ENCODE measurements around the gene EPS8L3.
"Not testable (repeated sequence)": the region's sequence is repeated elsewhere in the genome, so short reads cannot be mapped to it uniquely, and the experiment has no call there.

EPS8L3 gene, protein sequence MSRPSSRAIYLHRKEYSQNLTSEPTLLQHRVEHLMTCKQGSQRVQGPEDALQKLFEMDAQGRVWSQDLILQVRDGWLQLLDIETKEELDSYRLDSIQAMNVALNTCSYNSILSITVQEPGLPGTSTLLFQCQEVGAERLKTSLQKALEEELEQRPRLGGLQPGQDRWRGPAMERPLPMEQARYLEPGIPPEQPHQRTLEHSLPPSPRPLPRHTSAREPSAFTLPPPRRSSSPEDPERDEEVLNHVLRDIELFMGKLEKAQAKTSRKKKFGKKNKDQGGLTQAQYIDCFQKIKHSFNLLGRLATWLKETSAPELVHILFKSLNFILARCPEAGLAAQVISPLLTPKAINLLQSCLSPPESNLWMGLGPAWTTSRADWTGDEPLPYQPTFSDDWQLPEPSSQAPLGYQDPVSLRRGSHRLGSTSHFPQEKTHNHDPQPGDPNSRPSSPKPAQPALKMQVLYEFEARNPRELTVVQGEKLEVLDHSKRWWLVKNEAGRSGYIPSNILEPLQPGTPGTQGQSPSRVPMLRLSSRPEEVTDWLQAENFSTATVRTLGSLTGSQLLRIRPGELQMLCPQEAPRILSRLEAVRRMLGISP

GRCh38 chr1:109763646-109764415, at the start of gene EPS8L3:
Gene EPS8L3 (minus strand): TSS chr1:109763923. CDS start chr1:109761749, 2,174 bp downstream.
- DNase-seq = no peak

DNA sequence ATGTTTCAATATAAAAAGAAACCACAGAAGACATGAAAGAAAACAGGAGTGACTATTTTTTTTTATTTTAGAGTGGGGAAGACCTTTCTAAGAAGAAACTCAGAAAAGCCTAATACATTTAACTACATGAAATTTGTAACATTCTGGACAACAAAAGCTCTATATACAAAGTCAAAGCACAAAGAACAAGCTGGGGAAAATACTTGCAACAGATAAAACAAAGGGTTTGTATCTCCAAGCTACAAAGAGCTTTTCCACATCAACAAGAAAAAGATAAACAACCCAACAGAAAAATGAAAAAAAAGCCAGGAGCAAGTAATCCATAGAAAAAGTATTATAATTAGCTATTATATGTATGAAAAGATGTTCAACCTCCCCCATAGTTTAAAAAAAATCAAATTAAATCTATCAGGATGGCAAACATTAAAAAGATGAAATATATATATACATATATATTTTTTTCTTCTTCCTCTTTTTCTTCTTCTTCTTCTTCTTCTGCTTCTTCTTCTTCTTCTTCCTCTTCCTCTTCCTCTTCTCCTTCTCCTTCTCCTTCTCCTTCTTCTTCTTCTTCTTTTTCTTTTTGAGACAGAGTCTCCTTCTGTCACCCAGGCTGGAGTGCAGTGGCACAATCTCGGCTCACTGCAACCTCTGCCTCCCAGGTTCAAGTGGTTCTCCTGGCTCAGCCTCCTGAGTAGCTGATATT, 49.1 kb upstream of the EPS8L3 start:
- no peak for DNase-seq

DNA sequence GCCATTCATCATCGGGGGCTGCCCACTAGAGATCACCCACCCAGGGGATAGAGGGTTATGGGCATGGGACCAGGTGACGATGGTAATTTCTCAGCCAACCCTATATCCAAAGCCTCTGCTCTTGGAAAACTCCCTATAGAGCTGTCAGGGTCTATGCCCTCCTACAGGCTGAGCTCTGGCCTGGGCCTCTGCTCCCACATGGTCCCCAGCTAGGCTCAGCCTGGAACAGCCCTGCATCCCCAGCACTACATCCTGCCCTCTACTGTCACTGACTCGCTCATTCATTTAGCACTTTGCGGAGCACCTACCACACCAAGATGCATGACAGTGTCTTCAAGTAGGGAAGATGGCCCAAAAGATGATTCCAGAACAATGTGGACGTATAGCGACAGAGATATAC, 45.0 kb upstream of the EPS8L3 start:
- DNase-seq = no peak

DNA sequence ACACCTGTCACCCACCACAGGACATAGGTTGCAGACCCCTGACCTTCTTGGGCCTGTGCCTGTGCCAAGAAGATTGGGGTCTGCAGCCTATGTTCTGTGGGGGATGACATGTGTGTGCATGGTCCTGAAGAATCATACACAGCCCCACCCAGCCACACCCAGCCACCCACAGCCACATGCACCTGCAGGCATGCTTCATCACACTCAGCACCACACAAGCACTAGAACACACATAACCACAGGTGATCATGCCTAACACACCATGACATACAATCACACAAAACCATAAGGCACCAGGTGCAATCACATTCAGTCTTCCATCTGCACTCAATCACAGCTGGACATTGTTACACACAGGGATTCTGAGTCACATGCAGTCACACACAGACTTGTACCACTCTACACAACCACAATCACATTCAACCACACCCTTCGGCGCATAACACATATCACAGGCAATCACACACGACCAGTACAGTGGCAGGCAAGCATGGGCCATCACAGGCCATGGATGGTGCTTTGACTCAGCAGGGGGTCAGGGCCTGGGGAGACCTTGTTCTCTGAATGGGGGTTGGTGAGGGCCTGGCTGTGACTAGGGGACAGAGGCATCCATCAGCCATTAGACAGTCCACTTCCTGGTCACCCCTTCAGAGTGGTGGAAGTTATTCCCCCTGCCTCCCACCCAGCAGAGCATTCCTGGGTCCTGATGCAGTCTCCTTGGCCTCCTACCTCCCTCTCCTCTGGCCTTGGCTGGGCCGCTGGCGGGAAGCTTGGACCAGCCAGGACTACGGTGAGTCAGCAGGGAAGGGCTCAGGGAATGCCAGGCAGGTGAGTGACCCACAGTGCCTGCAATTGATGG, 44.3 kb upstream of the EPS8L3 start:
- no peak for DNase-seq

DNA sequence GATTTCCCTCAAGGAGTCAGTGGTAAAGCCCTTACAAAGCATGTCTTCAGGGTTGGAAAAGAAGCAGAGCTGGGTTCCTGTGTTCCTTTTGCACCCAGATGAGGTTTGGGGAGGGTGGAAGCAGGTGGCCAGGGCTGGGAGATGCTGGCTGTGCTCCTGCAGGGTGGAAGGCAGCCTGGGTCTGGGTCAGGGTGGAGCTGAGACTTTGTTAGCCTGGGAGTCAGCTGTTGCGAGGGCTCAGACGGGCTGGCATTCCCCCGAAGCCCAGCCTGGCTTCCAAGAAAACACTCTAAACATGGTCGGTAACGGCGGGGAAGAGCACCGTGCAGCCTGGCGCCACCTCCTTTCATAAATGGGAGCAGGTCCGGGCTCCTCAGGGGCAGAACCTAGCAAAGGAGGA, 43.7 kb upstream of the EPS8L3 start:
- DNase-seq = no peak

- no peak for DNase-seq
Measured at GRCh38 chr1:109806733-109807400, 43.1 kb upstream of the EPS8L3 start.

DNA sequence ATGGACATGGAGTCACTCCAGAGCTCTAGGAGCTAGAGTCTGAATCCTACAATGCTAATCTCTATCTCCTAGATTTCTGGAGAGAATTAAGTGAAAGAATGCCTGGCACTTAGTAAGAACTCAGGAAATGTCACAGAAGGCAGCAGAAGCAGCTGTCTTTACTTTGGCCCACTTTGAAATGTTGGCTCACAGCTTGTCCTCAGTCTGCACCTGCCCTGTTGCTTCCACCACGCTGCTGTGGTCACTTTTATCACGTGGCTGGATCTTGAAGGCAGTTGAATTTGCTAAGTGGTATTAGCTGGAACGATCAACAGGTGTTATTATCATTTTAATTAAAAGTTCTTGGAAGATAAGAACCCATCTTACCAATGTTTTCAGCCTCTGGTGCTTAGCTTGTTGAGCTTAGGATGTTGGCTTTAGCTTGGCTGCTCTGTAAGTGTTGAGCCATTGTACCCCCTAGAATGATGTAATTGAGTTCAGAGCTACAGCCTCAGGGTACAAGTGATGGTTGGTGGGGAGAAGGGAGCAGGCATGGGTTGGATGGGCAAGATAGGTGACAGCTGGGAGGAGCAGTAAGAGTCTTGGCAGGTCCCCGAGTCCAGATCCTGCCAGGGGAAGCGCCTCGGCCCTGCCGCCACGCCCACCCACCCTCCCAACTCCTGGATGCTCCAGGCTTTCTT, 41.9 kb upstream of the EPS8L3 start:
- no peak for DNase-seq

GRCh38 chr1:109804660-109805059, 40.9 kb upstream of the EPS8L3 start:
- no peak for DNase-seq

DNA sequence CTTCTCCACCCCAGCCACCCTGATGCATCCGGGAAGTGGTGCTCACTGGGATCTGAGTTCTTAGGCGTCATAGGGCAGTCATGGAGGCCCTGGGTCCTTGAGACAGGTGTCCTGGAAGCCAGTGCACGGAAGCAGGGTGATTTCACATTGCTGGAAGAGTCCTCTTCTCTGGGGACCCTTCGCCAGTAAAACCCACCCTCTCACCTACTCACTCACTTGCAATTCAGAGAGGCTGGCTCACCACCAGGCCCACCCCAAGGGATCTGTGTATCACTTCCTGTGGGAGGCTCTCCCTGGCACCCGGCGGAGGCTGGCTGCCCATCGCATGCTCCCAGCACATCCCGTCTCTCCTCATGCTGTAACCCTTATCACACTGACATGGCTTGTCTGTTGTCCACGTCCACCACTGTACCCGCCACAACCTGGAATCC, 40.2 kb upstream of the EPS8L3 start:
- no peak for DNase-seq

DNA sequence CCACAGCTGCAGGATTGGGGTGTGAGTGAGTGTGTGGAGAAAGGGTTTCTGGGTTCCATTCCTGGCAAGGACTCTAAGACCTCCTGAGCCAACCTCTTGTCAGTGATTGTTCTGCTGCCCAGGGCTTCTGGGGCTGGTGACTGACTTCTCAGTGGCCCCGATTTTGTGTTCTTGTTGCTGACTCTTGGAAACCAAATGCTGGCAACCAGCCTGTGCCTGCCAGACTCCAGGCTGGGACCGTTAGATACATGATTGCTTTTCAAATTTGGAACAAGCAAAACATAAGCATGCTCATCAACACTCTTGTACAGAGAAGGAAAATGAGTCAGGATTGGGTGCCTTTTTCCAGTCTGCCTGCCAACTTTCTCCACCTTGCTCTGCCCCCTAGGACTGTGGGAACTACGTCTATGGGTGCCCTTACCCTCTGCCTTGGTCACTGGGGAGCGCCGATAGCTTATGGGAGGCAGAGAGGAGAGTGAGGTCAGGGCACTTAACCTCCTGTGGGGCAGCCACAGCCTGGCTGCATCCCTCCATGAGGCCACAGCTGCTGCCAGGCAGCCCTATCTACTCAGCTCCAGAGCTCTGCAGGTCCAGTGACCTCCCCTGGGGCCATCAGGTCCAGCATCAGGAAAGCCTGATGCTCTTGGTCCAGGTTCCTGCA, 39.3 kb upstream of the EPS8L3 start:
- DNase-seq = no peak

DNA sequence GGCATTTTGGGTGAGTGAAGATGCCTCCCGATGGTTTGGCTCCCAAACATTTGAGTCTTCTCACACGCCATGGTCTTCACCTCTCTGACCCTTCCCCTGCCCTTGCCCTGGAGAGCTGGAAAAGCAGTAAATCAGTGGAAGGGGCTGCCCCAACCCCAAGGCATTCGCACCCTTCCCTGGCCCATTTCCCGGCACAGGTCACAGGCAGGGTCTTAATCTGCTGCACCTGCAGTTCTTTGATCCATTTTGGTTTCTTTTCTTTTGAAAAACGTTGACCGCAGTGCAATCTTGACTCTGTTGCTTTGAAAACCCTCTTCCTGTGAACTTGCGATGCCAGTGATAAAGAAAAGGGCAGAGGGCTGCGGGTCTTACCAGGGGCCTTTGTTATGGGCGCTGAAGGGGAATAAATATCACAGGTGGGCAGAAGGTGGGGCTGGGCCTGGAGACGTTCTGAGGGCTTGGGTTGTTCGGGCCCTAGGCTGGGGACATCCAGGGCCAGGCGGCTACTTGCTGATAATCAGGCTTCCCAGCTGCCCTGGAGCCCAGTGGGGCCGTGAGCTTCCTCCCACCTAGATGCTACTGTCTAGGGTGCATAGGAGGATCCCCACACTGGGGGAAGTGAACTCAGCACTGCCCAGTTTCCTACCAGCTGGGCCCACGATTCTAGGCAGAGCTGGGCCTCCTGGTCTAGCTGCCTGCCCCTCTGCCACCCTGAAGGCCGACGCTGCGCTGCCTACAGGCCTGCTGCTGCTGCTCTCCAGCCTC, 38.6 kb upstream of the EPS8L3 start:
- no peak for DNase-seq

DNA sequence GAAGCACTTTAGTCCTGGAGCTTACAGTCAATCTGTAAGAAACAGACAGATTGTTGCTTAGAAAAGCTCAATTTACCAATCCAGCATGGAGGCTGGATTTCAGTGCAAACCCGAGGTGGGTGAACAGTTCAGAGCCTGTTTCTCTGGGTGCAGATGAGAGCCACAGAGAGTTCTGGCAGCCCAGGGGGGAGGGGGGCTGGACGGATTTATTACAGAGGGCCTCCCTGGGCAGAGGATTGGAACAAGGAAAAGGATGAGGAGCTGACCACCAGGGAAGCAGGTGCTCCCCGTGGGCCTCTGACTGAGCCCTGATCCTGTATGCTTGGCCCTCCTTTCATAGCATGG, 38.0 kb upstream of the EPS8L3 start:
- no peak for DNase-seq

- DNase-seq = no peak
Measured at GRCh38 chr1:109800291-109800690, 36.6 kb upstream of the EPS8L3 start.

GRCh38 chr1:109799445-109799844, 35.7 kb upstream of the EPS8L3 start:
- no peak for DNase-seq

DNA sequence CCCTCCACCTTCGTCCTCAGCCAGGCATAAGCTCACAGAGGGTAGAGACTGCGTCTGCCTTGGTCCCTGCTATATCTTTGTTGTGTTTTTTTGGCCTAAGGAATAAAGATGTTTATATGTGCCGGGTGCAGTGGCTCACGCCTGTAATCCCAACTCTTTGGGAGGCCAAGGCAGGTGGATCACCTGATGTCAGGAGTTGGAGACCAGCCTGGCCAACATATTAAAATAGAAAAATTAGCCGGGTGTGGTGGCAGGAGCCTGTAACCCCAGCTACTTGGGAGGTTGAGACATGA, 33.5 kb upstream of the EPS8L3 start:
- DNase-seq = not testable (repeated sequence)

GRCh38 chr1:109796484-109797302, 33.0 kb upstream of the EPS8L3 start:
- DNase-seq = no peak

DNA sequence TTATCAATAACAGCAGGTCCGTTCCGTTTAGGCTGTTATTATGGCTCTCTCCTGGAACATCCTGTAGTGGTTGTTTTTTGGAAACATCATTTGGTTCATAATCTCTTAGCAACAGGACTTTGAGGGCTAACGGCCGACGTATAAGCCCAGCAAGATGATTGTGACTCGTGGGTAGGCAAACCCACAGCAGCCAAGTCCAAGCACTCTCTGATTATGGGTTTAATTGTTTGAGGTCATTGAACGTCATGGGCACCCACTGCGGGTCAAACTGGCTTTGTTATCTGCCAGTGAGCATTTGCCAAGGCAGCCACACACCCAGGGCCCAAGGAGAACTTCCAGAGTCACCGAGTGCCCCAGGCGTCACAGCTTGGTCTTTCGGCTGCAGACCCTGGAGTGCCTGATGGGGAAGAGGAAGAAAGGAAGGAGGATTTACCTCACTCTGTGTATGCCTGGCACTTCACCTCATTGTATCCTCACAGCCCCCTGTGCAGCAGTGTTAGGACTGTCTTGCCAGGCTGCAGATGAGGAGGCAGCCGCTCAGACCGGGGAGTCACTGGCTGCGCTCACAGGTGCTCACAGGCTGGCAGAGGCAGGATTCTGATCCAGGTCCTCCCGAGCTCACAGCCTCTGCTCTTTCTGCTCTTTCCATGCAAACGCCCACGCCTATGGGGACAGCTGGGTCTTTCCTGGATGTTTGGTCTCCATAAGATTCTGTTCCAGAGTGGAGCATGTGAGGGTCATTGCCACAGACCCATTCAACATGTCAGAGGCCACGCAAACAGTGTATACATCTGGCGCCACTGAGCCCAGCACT, 30.8 kb upstream of the EPS8L3 start:
- DNase-seq = no peak

All from NCI-H446 treated with DMSO at 0.1 percent for 48 hours (cell line).